ENCODE data around the gene PLK5.

- no peak for TF ChIP-seq CTCF (IDR thresholded peaks at IDR 0.05; ENCODE audit: low read length)
- TF ChIP-seq EZH2 (IDR thresholded peaks at IDR 0.05; ENCODE audit: borderline replicate concordance, low read length): no peak
Observed at GRCh38 chr19:1496714-1497577, 26.9 kb upstream of the PLK5 start.

All from OCI-LY1 (cell line).